Activated T-cell treated with anti-CD3 and anti-CD28 coated beads, Interleukin-2, amount 50 U/mL, for 48 hours (primary cell): Measurements from ENCODE around the gene PRICKLE1.

Source experiments
- DNase-seq, 2 experiments: peaks; one replicate each; pipeline ENCODE4 v3.0.0-alpha.2; 2020

Gene PRICKLE1

DNA sequence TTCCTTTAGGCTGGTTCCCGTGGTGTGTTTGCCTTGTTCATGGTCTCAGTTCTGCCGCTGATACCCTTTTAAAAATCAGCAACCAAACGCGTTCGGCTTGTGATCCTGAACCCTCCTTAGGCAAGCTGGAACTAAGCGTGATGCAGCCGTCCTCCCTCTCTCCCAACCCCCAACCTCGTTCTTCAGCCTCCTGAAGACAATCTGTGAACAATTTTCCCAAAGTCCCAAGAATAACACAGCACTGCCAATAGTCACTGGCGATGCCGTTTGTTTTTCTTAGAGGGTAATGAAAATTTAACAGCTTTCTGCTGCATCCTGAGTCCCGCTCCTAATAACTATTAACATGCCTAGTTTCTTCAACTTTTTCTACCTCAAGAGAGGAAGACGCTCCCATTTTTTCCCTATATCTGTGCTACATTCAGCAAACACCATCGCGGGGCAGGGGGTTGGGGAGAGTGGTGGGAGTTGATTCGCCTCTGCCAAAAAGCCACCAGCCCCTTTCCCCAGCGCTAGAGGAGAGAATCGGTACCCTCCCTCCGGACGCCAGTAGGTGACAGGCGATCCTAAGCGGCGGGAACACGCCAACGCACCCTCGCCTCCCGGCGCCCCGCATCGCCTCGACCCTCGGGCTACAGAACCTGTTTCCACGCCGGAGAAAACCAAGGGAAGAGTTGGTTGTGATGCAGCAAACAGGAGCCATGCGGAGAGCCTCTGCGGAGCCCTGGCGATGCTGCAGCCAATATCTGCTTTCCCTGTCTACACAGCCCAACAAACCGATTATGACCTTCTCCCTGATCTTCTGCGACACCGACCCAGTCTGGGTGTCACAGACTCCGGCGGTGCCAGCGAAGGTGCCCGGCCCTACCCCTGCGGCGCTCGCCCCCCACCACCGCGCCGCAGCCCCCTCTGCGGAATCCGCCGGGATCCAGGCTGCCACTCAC lies 752 bp downstream of the PRICKLE1 start:
- peak; percentile 28 to 37 for DNase-seq

DNA sequence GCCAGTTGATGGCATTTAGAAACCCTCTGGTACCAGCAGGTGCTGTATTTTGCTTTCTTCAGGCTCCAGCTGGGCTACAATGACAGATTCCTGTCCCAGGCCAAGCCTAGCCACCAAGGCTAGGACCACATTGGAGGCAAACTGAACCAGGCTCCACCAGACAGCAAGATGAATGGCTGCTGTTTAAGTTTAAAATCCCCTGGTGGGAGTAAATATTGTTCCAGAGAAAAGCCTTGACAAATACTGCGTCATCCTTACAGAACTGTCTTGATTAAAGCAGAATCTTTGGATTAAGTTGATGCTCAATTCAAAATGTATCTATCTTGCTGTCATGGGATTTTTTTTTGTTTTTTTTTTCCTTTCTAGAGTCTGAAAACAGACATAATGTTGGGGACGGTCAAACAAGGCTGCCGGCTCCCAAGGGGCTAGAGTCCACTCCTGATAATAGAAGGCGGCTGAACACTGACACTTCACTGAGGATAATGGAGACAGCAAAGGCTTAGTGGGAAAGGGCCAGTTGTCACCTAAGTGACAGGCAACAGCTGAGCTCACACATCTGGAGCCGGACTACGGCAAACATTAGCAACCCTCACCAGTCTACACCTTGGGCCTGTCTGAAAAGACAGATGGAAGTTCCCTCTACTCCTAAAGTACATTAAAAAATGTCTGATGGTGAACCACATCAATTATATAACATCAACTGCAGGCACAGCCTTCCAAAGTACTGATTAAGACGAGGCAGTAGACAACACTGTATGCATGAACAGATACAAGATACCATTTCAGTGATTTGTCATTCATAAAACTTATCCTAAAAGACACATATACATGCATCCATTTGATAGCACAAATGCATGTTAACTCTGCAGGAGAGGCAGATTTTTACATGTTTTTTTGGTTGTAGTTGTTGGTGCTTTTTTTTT lies 1.7 kb downstream of the PRICKLE1 start:
- no peak for DNase-seq

- DNase-seq: no peak
Measured at GRCh38 chr12:42586268-42586667, 3.3 kb downstream of the PRICKLE1 start.

DNA sequence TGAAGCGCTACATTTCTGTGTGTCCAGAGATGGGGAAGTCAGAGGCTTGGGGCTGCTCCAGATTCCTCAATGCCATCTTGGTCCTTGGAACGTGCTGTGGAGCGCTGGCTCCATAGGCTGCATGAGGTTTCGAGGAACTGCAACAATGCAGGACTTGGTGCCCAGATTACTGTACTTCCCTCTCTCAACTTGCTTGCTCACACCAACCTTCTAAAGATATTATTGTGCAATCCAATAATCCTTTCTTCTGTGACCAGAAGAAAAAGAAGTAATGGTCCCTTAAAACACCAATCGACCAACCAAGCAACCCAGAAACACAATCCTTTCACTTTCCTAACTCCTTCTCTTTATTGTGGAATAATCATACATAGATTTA lies 3.7 kb downstream of the PRICKLE1 start:
- no peak for DNase-seq

GRCh38 chr12:42585154-42585840 lies 4.2 kb downstream of the PRICKLE1 start:
- no peak for DNase-seq

DNA sequence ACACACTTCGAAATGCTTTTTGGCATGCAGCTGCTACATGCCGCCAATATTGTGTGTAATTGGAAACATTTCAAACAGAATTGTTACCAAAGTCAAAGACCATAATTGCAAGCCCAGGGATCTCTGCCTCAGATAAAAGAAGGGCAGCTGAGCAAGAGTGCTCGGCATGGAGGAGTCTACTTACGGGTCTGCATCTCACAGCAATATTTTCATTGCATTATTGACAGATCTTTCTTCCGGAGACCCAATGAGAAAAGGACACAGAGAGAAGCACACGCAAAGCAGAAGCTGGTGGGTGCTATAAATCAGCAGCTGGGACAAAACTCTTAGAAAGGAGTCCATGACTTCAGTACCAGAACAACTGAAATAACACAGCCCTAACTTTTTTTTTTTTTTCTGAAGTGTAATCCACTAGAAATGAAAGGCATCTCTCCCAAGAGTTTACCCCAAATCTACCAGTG lies 4.9 kb downstream of the PRICKLE1 start:
- no peak for DNase-seq

DNA sequence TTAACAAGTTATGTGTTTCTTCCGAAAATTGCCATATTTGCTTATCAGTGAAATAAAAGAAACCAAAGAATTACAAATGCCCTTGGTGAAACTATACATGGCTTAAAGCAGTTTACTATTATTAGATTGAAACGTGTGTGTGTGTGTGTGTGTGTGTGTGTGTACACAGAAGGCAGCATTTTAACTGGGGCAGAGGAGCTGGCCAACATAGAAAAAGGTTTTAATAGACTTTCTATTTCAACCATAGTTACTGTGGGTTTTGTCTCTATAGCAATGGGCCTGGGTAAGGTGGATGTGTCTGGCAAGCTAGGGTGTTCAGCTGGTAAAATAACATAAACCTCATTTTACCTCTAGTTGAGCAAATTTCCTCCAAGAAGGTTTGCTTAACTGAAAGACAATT lies 6.5 kb downstream of the PRICKLE1 start:
- DNase-seq: no peak

- DNase-seq: no peak
Measured at GRCh38 chr12:42582498-42582897, 7.0 kb downstream of the PRICKLE1 start.

DNA sequence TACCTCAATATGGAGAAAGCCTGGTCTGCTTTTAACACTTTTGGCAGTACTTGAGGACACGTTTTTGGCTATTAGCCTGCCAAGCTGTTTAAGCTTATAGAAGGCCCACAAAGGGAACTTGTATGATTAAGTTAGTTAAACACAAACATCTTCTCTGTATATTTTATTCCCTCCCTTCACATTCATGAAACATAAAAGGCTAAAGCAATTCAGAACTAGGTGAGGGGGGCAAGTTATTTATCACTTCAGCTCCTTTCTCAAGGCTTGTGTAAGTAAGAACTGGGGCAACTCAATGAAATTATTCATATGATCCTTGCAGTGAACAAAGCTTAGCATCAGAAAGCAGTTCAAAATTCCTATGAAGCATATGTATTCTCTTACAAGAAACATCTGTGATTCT lies 7.5 kb downstream of the PRICKLE1 start:
- no peak for DNase-seq

DNA sequence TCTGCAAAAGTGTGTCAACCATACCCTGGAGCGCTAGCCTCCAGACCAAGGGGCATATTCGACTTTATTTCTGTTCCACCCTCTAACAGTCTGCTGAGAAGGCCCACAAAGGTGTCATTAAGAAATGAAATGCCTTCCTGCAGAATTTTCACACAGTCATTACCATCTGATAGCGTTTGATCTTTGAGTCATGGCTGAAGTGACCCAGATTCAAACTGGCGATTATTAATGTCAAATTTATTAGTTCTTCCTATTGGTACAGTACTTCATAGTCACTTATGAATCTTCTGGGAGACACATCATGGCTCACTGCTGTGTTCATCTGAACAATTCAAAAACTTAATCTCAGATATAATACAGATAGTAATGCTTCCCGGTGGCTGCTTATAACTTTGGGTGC lies 13.2 kb downstream of the PRICKLE1 start:
- DNase-seq: no peak

GRCh38 chr12:42575717-42576116 lies 13.8 kb downstream of the PRICKLE1 start:
- no peak for DNase-seq

DNA sequence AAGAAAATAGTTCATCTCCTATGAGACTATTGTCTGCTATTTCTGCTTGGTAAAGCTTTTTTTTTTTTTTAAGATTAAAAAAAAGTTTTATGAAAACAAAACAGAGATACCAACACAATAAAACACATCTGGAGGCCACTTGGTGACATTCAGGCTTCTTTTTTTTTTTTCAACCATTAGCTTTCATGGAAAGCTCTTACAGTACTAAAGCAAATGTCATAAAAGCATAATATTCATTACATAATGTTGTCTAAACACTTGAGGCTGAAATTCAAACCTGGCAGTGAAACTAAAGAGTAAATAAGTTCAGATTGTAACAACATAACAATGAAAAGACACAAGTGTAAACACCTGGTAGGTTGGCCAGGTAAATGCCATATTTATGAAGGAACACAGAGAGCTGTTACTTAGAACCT lies 14.7 kb downstream of the PRICKLE1 start:
- no peak for DNase-seq

- no peak for DNase-seq
Measured at GRCh38 chr12:42571327-42572009, 18.1 kb downstream of the PRICKLE1 start.

GRCh38 chr12:42570076-42570475 lies 19.5 kb downstream of the PRICKLE1 start:
- no peak for DNase-seq

DNA sequence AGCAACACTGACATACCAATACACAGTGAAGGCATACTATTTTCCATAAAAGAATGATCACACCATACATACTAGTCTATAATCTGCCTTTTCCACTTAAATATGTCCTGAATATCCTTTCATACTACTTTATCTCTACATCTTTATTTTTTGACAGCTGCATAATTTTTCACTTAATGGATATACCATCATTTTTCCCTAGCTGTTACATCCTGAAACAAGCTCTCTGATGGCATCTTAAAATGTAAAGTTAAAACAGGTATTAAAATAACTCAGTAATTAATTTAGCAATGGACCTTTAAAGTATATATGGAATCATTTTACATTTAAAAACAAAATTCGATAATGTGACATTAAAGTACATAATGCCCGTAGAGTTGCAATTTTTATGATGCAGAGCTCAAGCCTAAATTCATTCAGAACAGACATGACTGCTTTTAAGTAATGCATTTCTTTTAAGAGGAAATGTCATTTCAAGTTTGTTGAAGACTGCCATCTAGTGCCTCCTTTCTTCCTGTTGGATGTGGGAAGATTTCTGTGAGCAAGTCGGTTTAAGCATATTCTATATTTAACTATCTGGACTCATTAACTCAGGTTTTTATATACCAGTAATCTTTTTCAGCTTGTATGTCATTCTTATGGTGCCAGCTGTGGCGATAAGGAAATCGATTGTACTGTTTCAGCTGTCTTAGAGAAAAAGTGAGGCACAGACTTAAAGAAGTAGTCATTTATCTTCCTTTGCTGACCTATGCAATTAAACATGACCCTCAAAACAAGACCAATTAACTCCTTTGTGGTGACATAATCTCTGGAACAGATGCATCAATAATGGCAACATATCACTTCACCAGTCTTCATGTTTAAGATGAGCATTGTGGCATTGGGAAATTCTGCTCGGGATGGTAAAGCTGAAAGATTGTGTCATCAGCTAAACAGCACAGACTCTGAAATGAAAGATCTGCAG lies 20.3 kb downstream of the PRICKLE1 start:
- DNase-seq: no peak

GRCh38 chr12:42565633-42566032 lies 23.9 kb downstream of the PRICKLE1 start:
- no peak for DNase-seq

GRCh38 chr12:42564996-42565395 lies 24.6 kb downstream of the PRICKLE1 start:
- DNase-seq: no peak

DNA sequence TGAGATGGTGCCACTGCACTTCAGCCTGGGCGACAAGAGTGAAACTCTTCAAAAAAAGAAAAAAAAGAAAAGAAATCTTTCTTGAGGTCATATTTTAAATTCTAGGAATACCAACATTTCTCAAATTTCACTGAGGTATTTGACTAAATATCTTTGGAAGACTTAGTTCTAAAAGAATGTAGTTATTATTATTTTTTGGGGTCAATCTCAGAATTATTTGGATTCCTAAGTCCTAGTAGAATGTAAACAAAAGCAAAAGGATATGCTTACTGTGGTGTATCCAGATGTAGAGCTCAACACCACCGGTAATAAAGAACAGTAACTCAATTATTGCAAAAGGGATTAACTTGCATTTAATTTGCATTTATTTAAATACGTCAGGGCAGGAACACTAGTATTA lies 25.0 kb downstream of the PRICKLE1 start:
- no peak for DNase-seq

DNA sequence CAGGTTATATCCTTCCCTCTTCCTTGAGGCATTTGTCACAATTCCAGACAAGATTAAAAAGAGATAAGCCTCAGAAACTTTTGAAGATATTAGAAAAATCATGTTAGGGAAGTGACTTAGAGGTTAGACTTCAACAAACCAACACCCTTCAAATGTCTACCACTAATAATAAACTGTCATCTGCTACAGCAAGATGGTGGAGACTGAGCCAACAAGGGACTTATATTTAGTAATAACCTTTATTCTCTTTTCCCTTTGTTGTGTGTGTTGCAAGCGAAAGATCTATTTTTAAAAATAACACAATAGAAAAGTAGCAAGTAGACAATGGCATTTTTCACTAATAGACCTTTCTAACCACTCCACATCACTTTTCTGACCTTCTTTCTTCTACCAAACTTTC lies 28.6 kb downstream of the PRICKLE1 start:
- no peak for DNase-seq

- no peak for DNase-seq
Measured at GRCh38 chr12:42557586-42558172, 31.9 kb downstream of the PRICKLE1 start.

GRCh38 chr12:42556917-42557316 lies 32.6 kb downstream of the PRICKLE1 start:
- DNase-seq: no peak
